HepG2 (cell line): Measurements from ENCODE around the gene ANKRD55. TPM values are rescaled to one million over a fixed set of nuclear protein-coding genes. Genes with fewer than 3 reads are reported as not detected.

ENCODE experiments used
- FOXO4 ChIP-seq: sonication (generic); formaldehyde crosslinking; conservative IDR thresholded peaks from 2 replicates; pipeline ENCODE4 v1.8.1; 2023; ENCODE audit warnings: missing genetic modification reagents
- GATAD2A ChIP-seq: IDR thresholded peaks from 2 replicates; pipeline ENCODE4 v1.6.1; 2016
- HIVEP1 ChIP-seq: sonication (generic); formaldehyde crosslinking; IDR thresholded peaks from 2 replicates; pipeline ENCODE4 v1.4.0; 2020; ENCODE audit warnings: mild to moderate bottlenecking, missing genetic modification reagents
- KLF9 ChIP-seq: IDR thresholded peaks from 2 replicates; pipeline ENCODE4 v1.6.1; 2016; ENCODE audit warnings: low read depth
- NCOA2 ChIP-seq: sonication (generic); formaldehyde crosslinking; IDR thresholded peaks from 2 replicates; pipeline ENCODE4 v1.8.0; 2022; ENCODE audit warnings: inconsistent platforms
- SIN3A ChIP-seq: IDR thresholded peaks from 2 replicates; pipeline ENCODE4 v1.6.1; 2011; ENCODE audit warnings: low read depth, mild to moderate bottlenecking, control low read depth, low read length, borderline replicate concordance
- ZBTB14 ChIP-seq: sonication (generic); formaldehyde crosslinking; IDR thresholded peaks from 2 replicates; pipeline ENCODE4 v1.4.0; 2020; ENCODE audit warnings: missing genetic modification reagents
- ZBTB3 ChIP-seq: sonication (generic); formaldehyde crosslinking; IDR thresholded peaks from 2 replicates; pipeline ENCODE4 v1.4.0; 2020; ENCODE audit warnings: low read depth, mild to moderate bottlenecking, moderate library complexity, missing genetic modification reagents, borderline replicate concordance
- ZNF326 ChIP-seq: sonication (generic); formaldehyde crosslinking; IDR thresholded peaks from 2 replicates; pipeline ENCODE4 v1.4.0; 2020; ENCODE audit warnings: missing genetic modification reagents, borderline replicate concordance
- ZNF687 ChIP-seq: sonication (generic); formaldehyde crosslinking; IDR thresholded peaks from 2 replicates; pipeline ENCODE4 v1.5.1; 2020; ENCODE audit warnings: mild to moderate bottlenecking, missing genetic modification reagents, moderate library complexity
- ZNF691 ChIP-seq: sonication (generic); formaldehyde crosslinking; IDR thresholded peaks from 2 replicates; pipeline ENCODE4 v1.4.0; 2020; ENCODE audit warnings: missing genetic modification reagents, low read depth, mild to moderate bottlenecking, borderline replicate concordance
- polyA plus RNA-seq, 8 experiments: library from polyadenylated mRNA; depleted of rRNA in 3 of 8; stranded (reverse) in 7 of 8; unstranded in 1 of 8; fragments of >200 nt; fragmentation: Illumina TruSeq in 4 of 8; extraction: Trizol in 4 of 8; gene quantifications; 2 replicates each; pipeline versions ENCODE4 v1.2.1 to v1.2.3, GENCODE V29; 2011 to 2016; ENCODE audit warnings: low read depth in 4 of 8, missing spikeins in 1 of 8, mixed read lengths in 1 of 8; ENCODE audit not compliant: insufficient read depth in 1 of 8
- total RNA-seq, 5 experiments: library from RNA; depleted of rRNA; stranded (reverse); fragments of >200 nt; fragmentation: Illumina TruSeq; extraction: Trizol; gene quantifications; 2 replicates each; pipeline ENCODE4 v1.2.3, GENCODE V29; 2016; ENCODE audit warnings: low read depth in 1 of 5
- TF ChIP-seq, protein P1 (sequence below): sonication (generic); formaldehyde crosslinking; IDR thresholded peaks from 2 replicates; pipeline ENCODE4 v1.8.1; 2023; ENCODE audit warnings: mild to moderate bottlenecking, missing genetic modification reagents

The ANKRD55 gene
- total and polyA plus RNA-seq, 2 of the 13 experiments (the other 11 are each of a cell fraction or from before 2014, with no cell fraction given): 0.11 to 0.28 TPM

DNA sequence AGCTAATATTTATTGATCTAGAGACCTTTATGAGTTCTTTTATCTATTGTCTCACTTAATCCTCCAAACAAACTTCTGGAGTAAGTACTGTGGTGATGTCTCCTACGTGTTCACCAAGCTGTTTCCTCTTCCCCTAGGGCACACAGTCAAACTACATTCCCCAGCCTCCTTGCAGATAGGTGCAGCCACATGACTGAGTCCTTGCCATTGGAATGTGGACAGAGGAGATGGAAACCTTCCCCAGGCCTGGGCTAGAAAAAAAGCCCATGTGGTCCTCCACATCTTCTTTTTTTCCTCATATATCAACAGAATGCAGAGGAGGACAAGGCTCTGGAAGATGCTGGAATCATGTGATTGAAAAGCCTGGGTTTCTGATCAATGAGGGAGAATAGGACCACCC lies 88.0 kb downstream of the ANKRD55 start (continued):
- TF ChIP-seq NCOA2 (CRISPR knock-in tag) (no peak), SIN3A (no peak), ZNF326 (CRISPR knock-in tag) (no peak), FOXO4 (no peak), HIVEP1 (CRISPR knock-in tag) (no peak), ZNF691 (CRISPR knock-in tag) (no peak), ZNF687 (CRISPR knock-in tag) (no peak), ZBTB14 (CRISPR knock-in tag) (no peak), ZBTB3 (CRISPR knock-in tag) (no peak), KLF9 (no peak), GATAD2A (CRISPR knock-in tag) (no peak)
- TF ChIP-seq, protein P1, sequence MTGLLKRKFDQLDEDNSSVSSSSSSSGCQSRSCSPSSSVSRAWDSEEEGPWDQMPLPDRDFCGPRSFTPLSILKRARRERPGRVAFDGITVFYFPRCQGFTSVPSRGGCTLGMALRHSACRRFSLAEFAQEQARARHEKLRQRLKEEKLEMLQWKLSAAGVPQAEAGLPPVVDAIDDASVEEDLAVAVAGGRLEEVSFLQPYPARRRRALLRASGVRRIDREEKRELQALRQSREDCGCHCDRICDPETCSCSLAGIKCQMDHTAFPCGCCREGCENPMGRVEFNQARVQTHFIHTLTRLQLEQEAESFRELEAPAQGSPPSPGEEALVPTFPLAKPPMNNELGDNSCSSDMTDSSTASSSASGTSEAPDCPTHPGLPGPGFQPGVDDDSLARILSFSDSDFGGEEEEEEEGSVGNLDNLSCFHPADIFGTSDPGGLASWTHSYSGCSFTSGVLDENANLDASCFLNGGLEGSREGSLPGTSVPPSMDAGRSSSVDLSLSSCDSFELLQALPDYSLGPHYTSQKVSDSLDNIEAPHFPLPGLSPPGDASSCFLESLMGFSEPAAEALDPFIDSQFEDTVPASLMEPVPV: no peak
